ENCODE data around the gene CD2.

CD2 gene

GRCh38 chr1:116754198-116754977, at the start of gene CD2:
Gene CD2, plus strand, starts transcription at chr1:116754430. Its CDS starts 63 bp downstream, at chr1:116754493.
- TF ChIP-seq POLR2AphosphoS5 (IDR thresholded peaks at IDR 0.05; ENCODE audit: borderline replicate concordance, low read depth, low read length) (no peak), FOXP2 (optimal IDR thresholded peaks at IDR 0.05; ENCODE audit: control extremely low read depth, extremely low read length, insufficient read depth) (no peak), EZH2 (IDR thresholded peaks at IDR 0.05) (no peak)
- H3K27ac ChIP-seq = no peak within 1 kb of the TSS
- DNase-seq (ENCODE audit: low read depth, low spot score) = no peak

DNA sequence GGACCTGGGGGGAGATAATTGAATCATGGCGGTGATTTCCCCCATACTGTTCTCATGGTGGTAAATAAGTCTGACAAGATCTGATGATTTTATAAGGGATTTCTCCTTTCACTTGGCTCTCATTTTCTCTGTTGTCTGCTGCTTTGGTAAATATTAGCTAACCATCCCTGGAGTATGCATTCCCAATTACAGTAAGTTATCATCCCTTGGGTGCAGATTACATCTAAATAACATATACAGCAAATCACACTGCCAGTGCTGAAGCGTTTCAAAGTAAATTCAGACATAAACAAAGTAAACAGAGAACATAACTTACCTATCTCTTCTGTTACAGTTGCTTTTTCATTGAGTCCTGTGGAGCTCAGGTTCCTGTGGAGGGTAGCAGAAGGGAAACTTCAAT, 48.1 kb upstream of the CD2 start:
- Histone ChIP-seq H3K36me3 (ENCODE audit: insufficient read depth, low read length) (no peaks in the 10 kb centered on the region), H3K4me3 (no peak overlapping the region), H3K9ac (ENCODE audit: insufficient read length) (no peak overlapping the region), H3K9me3 (ENCODE audit: low read depth, low read length) (no peaks in the 10 kb centered on the region), H3K27ac (no peak overlapping the region)
- DNase-seq (ENCODE audit: low read depth, low spot score) = no peak
- no peak for TF ChIP-seq POLR2AphosphoS5 (IDR thresholded peaks at IDR 0.05; ENCODE audit: borderline replicate concordance, low read depth, low read length)
- TF ChIP-seq FOXP2 (optimal IDR thresholded peaks at IDR 0.05; ENCODE audit: control extremely low read depth, extremely low read length, insufficient read depth) = no peak
- no peak for TF ChIP-seq EZH2 (IDR thresholded peaks at IDR 0.05)

More at GRCh38 chr1:116754198-116754977, at the start of gene CD2:
- Histone ChIP-seq H3K36me3 (ENCODE audit: insufficient read depth, low read length) (no peaks in the 10 kb centered on the region), H3K9ac (ENCODE audit: insufficient read length) (no peak within 1 kb of the TSS), H3K9me3 (ENCODE audit: low read depth, low read length) (no peaks in the 10 kb centered on the region), H3K4me3 (no peak within 1 kb of the TSS)

GRCh38 chr1:116706841-116707240, 47.4 kb upstream of the CD2 start:
- H3K27ac ChIP-seq = no peak overlapping the region
- DNase-seq (ENCODE audit: low read depth, low spot score) = no peak
- no peak overlapping the region for H3K4me3 ChIP-seq
- no peak overlapping the region for H3K9ac ChIP-seq (ENCODE audit: insufficient read length)
- no peaks in the 10 kb centered on the region for H3K36me3 ChIP-seq (ENCODE audit: insufficient read depth, low read length)
- H3K9me3 ChIP-seq (ENCODE audit: low read depth, low read length) = no peaks in the 10 kb centered on the region
- TF ChIP-seq EZH2 (IDR thresholded peaks at IDR 0.05) (no peak), POLR2AphosphoS5 (IDR thresholded peaks at IDR 0.05; ENCODE audit: borderline replicate concordance, low read depth, low read length) (no peak), FOXP2 (optimal IDR thresholded peaks at IDR 0.05; ENCODE audit: control extremely low read depth, extremely low read length, insufficient read depth) (no peak)

DNA sequence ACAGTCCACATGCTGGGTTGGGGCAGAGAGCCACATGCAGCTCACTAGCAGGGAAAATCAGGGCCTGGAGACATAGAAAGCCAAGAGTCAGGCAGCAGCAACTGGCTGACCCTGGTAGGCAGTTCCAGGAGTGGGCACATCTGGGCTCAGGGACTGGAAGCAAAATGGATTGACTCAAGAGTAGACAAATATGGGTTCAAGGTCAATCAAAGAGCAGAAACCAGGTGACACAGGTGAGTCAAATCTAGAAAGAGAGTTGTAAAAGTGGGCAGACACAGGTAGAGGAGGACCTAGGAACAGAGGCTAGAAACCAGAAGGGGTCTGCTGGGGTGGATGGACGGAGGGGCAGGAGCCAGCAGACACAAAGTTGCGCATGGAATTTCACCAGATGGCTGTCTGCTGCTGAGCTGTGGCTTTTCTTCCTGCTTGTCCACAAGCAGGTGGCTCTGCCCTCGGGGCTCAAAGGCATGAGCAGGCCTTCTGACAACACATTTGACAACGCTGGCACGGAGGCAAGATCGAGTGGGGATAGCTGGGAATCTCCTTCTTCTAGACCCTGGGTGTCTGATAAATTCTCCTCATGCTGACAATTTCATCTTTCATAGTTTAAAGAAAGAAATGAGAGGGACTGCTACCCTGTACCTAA, 45.9 kb upstream of the CD2 start:
- Histone ChIP-seq H3K27ac (no peak overlapping the region), H3K4me3 (no peak overlapping the region), H3K9me3 (ENCODE audit: low read depth, low read length) (no peaks in the 10 kb centered on the region), H3K9ac (ENCODE audit: insufficient read length) (no peak overlapping the region), H3K36me3 (ENCODE audit: insufficient read depth, low read length) (no peaks in the 10 kb centered on the region)
- DNase-seq (ENCODE audit: low read depth, low spot score) = no peak
- TF ChIP-seq POLR2AphosphoS5 (IDR thresholded peaks at IDR 0.05; ENCODE audit: borderline replicate concordance, low read depth, low read length) (no peak), EZH2 (IDR thresholded peaks at IDR 0.05) (no peak), FOXP2 (optimal IDR thresholded peaks at IDR 0.05; ENCODE audit: control extremely low read depth, extremely low read length, insufficient read depth) (no peak)

DNA sequence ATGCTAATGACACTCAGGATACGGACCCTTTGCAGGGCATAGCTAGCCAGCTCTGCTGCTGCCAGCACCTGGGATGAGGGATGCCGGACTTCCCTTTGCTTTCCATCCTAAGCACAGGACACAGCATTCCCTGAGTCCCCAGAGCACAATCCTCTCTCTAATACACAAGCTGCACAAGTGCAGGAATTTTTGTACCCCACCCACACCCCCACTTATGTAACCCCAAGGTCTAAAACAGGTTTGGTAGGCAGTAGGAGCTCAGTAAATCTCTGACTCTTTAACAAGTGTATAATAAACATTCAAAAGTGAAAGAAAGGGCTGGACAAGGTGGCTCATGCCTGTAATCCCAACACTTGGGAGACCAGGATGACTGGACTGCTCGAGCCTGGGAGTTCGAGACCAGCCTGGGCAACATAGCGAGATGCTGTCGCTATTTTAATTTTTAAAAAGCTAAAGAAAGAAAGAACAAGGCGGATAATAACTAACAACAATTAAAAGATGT, 44.5 kb upstream of the CD2 start:
- no peak for DNase-seq (ENCODE audit: low read depth, low spot score)
- no peak for TF ChIP-seq POLR2AphosphoS5 (IDR thresholded peaks at IDR 0.05; ENCODE audit: borderline replicate concordance, low read depth, low read length)
- TF ChIP-seq EZH2 (IDR thresholded peaks at IDR 0.05) = no peak
- no peak for TF ChIP-seq FOXP2 (optimal IDR thresholded peaks at IDR 0.05; ENCODE audit: control extremely low read depth, extremely low read length, insufficient read depth)
- Histone ChIP-seq H3K9me3 (ENCODE audit: low read depth, low read length) (no peaks in the 10 kb centered on the region), H3K27ac (no peak overlapping the region), H3K4me3 (no peak overlapping the region), H3K9ac (ENCODE audit: insufficient read length) (no peak overlapping the region), H3K36me3 (ENCODE audit: insufficient read depth, low read length) (no peaks in the 10 kb centered on the region)

- Histone ChIP-seq H3K9ac (ENCODE audit: insufficient read length) (no peak overlapping the region), H3K27ac (no peak overlapping the region)
- no peak for DNase-seq (ENCODE audit: low read depth, low spot score)
Measured at GRCh38 chr1:116710420-116711262, 43.6 kb upstream of the CD2 start.

GRCh38 chr1:116711263-116711840, 42.9 kb upstream of the CD2 start:
- Histone ChIP-seq H3K36me3 (ENCODE audit: insufficient read depth, low read length) (no peaks in the 10 kb centered on the region), H3K4me3 (0 out of 2 replicates have a peak overlapping the region, but pooled peaks have one; percentile 17), H3K27ac (peak overlapping the region; percentile 55; the same call in 1 of the 2 replicates), H3K9ac (ENCODE audit: insufficient read length) (peak overlapping the region; percentile 45), H3K9me3 (ENCODE audit: low read depth, low read length) (no peaks in the 10 kb centered on the region)
- TF ChIP-seq POLR2AphosphoS5 (IDR thresholded peaks at IDR 0.05; ENCODE audit: borderline replicate concordance, low read depth, low read length) (no peak), FOXP2 (optimal IDR thresholded peaks at IDR 0.05; ENCODE audit: control extremely low read depth, extremely low read length, insufficient read depth) (no peak), EZH2 (IDR thresholded peaks at IDR 0.05) (no peak)
- no peak for DNase-seq (ENCODE audit: low read depth, low spot score)

More at GRCh38 chr1:116710420-116711262, 43.6 kb upstream of the CD2 start:
- TF ChIP-seq POLR2AphosphoS5 (IDR thresholded peaks at IDR 0.05; ENCODE audit: borderline replicate concordance, low read depth, low read length) = no peak
- no peak for TF ChIP-seq EZH2 (IDR thresholded peaks at IDR 0.05)
- no peak for TF ChIP-seq FOXP2 (optimal IDR thresholded peaks at IDR 0.05; ENCODE audit: control extremely low read depth, extremely low read length, insufficient read depth)
- no peaks in the 10 kb centered on the region for H3K36me3 ChIP-seq (ENCODE audit: insufficient read depth, low read length)
- H3K4me3 ChIP-seq = no peak overlapping the region
- H3K9me3 ChIP-seq (ENCODE audit: low read depth, low read length) = no peaks in the 10 kb centered on the region

Measured in SK-N-MC (cell line).